ENCODE measurements around the gene FBN2.

FBN2 gene

DNA sequence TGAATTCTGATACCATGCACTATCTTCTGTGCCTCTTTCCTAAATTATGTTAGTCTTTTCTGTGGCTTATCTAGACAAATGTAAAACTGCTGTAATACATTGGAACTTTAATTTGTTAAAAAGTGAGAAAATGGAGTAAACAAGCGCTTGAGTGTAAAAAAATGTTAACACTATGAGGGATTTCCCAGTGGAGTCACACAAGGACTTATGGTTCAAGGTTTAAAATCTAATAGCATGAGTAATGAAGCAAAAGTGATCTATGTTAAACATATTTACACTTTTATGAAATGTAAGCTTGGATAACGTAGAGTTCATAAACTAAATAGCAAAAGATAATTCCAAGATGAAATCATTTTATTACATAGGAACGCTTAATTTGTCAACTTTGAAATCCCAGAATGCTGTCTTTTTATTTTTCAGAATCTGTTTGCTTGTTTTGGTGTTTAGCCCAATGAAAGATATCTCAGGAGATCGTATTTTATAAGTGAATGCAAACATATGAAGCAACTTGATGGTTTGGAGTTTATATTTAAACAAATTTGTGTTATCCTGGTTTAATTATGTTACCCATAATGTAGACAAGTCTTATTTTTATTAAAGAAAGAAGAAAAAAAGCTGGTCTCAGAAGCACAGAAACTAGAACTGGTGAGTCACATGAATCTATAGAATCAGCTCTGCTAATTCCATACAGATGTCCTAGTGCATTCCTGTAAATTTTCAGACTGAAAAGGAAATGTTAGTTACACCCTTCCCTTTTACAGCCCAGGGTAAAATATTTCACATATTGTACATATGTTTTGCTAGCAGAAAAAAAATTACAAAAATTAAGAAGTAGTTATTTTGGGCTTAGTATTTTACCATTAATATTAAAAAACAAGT, 34.2 kb upstream of the FBN2 start:
- TF ChIP-seq, protein P1, sequence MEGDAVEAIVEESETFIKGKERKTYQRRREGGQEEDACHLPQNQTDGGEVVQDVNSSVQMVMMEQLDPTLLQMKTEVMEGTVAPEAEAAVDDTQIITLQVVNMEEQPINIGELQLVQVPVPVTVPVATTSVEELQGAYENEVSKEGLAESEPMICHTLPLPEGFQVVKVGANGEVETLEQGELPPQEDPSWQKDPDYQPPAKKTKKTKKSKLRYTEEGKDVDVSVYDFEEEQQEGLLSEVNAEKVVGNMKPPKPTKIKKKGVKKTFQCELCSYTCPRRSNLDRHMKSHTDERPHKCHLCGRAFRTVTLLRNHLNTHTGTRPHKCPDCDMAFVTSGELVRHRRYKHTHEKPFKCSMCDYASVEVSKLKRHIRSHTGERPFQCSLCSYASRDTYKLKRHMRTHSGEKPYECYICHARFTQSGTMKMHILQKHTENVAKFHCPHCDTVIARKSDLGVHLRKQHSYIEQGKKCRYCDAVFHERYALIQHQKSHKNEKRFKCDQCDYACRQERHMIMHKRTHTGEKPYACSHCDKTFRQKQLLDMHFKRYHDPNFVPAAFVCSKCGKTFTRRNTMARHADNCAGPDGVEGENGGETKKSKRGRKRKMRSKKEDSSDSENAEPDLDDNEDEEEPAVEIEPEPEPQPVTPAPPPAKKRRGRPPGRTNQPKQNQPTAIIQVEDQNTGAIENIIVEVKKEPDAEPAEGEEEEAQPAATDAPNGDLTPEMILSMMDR (IDR thresholded peaks at IDR 0.05; ENCODE audit: insufficient read depth, low read depth, low read length, missing control alignments) = no peak
- peak; percentile 21 for DNase-seq (ENCODE audit: low read depth)

GRCh38 chr5:128566178-128566577, 28.1 kb upstream of the FBN2 start:
- DNase-seq (ENCODE audit: low read depth) = no peak
- TF ChIP-seq, protein P1 (IDR thresholded peaks at IDR 0.05; ENCODE audit: insufficient read depth, low read depth, low read length, missing control alignments) = no peak
- H3K4me3 ChIP-seq (ENCODE audit: low read length) = no peak overlapping the region

More for the DNA sequence above, 34.2 kb upstream of the FBN2 start:
- H3K4me3 ChIP-seq (ENCODE audit: low read length) = no peak overlapping the region

DNA sequence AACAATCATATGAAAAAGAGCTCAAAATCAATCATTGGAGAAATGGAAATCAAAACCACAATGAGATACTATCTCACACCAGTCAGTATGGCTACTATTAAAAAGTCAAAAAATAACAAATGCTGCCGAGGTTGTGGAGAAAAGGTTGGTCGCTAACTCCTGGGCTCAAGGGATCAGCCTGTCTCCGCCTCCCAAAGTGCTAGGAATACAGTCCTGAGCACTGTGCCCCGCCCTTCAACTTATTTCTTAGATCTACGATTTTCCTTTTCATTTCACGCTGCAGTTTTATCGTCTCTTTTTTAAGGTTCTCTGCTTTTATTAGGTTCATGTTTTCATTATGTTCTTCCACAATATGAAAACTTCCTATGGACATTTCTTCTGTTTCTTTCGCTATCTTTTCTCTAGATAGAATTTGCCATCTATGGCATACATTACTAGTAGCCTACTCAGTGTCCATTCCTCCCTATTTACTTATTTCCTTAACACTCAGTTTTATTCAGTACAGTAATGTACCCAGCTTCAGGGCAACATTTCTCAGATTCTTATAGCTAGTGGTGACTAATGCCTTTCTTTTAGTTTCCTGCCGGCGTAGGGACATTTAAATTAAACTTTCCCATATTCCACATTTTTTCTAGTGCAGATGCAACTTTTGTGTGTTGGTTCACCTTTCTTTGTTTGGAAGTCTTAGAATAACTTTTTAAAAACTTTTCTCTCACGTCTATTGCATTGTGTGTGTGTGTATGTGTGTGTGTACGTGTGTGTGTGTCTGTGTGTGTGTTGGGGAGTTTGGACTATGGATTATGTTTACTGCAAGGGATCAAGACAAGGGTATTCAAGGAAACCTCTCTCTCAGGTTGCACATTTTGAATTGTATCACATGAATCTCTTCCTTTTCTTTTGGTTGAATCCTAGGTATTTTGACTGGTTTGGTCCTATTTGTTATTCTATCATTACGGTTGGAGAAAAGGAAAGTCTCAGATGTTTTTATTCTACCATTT, 21.6 kb upstream of the FBN2 start:
- H3K4me3 ChIP-seq (ENCODE audit: low read length) = no peak overlapping the region
- TF ChIP-seq, protein P1 (IDR thresholded peaks at IDR 0.05; ENCODE audit: insufficient read depth, low read depth, low read length, missing control alignments) = no peak
- peak; percentile 68 for DNase-seq (ENCODE audit: low read depth)

DNA sequence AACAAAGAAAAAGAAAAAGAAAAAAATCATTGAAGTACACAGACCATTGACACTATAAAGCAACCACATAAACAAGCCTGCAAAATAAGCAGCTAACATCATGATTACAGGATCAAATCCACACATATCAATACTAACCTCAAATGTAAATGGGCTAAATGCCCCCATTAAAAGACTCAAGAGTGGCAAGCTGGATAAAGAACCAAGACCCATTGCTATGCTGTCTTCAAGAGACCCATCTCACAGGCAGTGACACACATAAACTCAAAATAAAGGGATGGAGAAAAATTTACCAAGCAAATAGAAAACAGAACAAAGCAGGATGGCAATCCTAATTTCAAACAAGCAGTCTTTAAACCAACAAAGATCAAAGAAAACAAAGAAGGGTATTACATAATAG, 15.7 kb upstream of the FBN2 start:
- DNase-seq (ENCODE audit: low read depth) = no peak
- TF ChIP-seq, protein P1 (IDR thresholded peaks at IDR 0.05; ENCODE audit: insufficient read depth, low read depth, low read length, missing control alignments) = no peak
- H3K4me3 ChIP-seq (ENCODE audit: low read length) = no peak overlapping the region

DNA sequence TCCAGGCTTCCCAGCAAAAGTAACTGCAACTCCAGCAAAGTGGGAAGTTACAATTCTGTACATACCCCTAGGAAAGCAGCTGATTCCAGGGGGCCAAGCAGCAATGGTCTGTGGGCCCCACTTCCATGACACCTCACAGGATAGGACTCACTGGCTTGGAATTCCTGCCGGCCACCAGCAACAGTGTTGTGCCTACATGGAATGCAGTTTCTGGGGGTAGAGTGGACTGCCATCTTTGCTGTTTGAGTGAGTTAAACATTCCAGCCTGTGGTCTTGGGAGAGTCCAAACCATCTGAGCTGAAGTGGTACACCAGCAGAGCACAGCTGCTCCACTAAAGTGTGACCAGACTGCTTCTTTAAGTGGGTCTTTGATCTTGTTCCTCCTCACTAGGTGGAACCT, 13.4 kb upstream of the FBN2 start:
- H3K4me3 ChIP-seq (ENCODE audit: low read length) = no peak overlapping the region
- no peak for DNase-seq (ENCODE audit: low read depth)
- TF ChIP-seq, protein P1 (IDR thresholded peaks at IDR 0.05; ENCODE audit: insufficient read depth, low read depth, low read length, missing control alignments) = no peak

GRCh38 chr5:128549496-128549895, 11.5 kb upstream of the FBN2 start:
- TF ChIP-seq, protein P1 (IDR thresholded peaks at IDR 0.05; ENCODE audit: insufficient read depth, low read depth, low read length, missing control alignments) = no peak
- no peak overlapping the region for H3K4me3 ChIP-seq (ENCODE audit: low read length)
- no peak for DNase-seq (ENCODE audit: low read depth)

Data from epithelial cell of esophagus (primary cell).